Fibroblast of lung (primary cell): ENCODE data around the gene MT1X. TPM values are rescaled to one million over a fixed set of nuclear protein-coding genes. Genes with fewer than 3 reads are reported as not detected.

Experiments used
- DNase-seq, 2 donors: peaks; one replicate each; pipeline versions ENCODE4 v3.0.0 to v3.0.0-alpha.2; 2010; ENCODE audit warnings: low read depth in 2 of 2
- H2AFZ ChIP-seq: 2 replicates; pipeline ENCODE4 v1.5.1; 2012; ENCODE audit warnings: low read length, control low read depth, inconsistent platforms
- H3K27ac ChIP-seq: 2 replicates; pipeline ENCODE4 v1.5.1; 2011; ENCODE audit warnings: low read length, control low read depth; ENCODE audit not compliant: insufficient read depth
- H3K27me3 ChIP-seq: 2 replicates; pipeline ENCODE4 v1.5.1; 2011; ENCODE audit warnings: mild to moderate bottlenecking, low read length; ENCODE audit not compliant: control insufficient read depth, insufficient read depth
- H3K36me3 ChIP-seq: 2 replicates; pipeline ENCODE4 v1.5.1; 2011; ENCODE audit warnings: low read length; ENCODE audit not compliant: control insufficient read depth, insufficient read depth
- H3K4me1 ChIP-seq: 2 replicates; pipeline ENCODE4 v1.5.1; 2011; ENCODE audit warnings: low read length; ENCODE audit not compliant: control insufficient read depth, insufficient read depth; ENCODE audit errors: extremely low read depth
- H3K4me2 ChIP-seq: 2 replicates; pipeline ENCODE4 v1.5.1; 2011; ENCODE audit warnings: low read length, control low read depth; ENCODE audit not compliant: insufficient read depth; ENCODE audit errors: extremely low read depth
- H3K4me3 ChIP-seq, 4 experiments: fragments of 200-600 bp in 1 of 4; sonication (generic) in 1 of 4; replicated peaks in 1 of 4; 2 replicates each; pipeline ENCODE4 v1.5.1; 2011 to 2016; ENCODE audit warnings: low read length in 4 of 4, low read depth in 3 of 4, mild to moderate bottlenecking in 3 of 4, control low read depth in 2 of 4, inconsistent platforms in 1 of 4, mixed read lengths in 1 of 4; ENCODE audit not compliant: insufficient read depth in 1 of 4; ENCODE audit errors: control extremely low read depth in 1 of 4
- H3K79me2 ChIP-seq: 2 replicates; pipeline ENCODE4 v1.5.1; 2012; ENCODE audit warnings: mild to moderate bottlenecking, low read length, inconsistent platforms; ENCODE audit not compliant: control insufficient read depth, insufficient read depth
- H3K9ac ChIP-seq: 2 replicates; pipeline ENCODE4 v1.5.1; 2011; ENCODE audit warnings: mild to moderate bottlenecking, low read length, control low read depth; ENCODE audit not compliant: insufficient read depth
- H3K9me3 ChIP-seq: 2 replicates; pipeline ENCODE4 v1.5.1; 2012; ENCODE audit warnings: low read depth, low read length; ENCODE audit not compliant: control insufficient read depth, insufficient read depth
- H4K20me1 ChIP-seq: 2 replicates; pipeline ENCODE4 v1.5.1; 2011; ENCODE audit warnings: low read length; ENCODE audit not compliant: control insufficient read depth, insufficient read depth; ENCODE audit errors: extremely low read depth
- CTCF ChIP-seq, 2 donors: IDR thresholded peaks in 1 of 2; conservative IDR thresholded peaks in 1 of 2; 1 replicate in 1 of 2; 2 replicates in 1 of 2; pipeline ENCODE4 v1.5.1; 2011 to 2012; ENCODE audit warnings: low read length in 2 of 2, control low read depth in 1 of 2, inconsistent platforms in 1 of 2, low read depth in 1 of 2, mild to moderate bottlenecking in 1 of 2
- EZH2 ChIP-seq: IDR thresholded peaks from 2 replicates; pipeline ENCODE4 v1.5.1; 2012; ENCODE audit warnings: low read length, control low read depth, mild to moderate bottlenecking; ENCODE audit errors: missing control alignments
- polyA plus RNA-seq, 2 donors: library from polyadenylated mRNA; depleted of rRNA in 1 of 2; stranded (reverse) in 1 of 2; unstranded in 1 of 2; fragments of >200 nt; gene quantifications; 2 replicates each; pipeline ENCODE4 v1.2.1, GENCODE V29; 2011 to 2012; ENCODE audit warnings: missing spikeins in 1 of 2
- total RNA-seq: library from RNA; depleted of rRNA; stranded (reverse); fragments of >200 nt; gene quantifications from 2 replicates; pipeline ENCODE4 v1.2.1, GENCODE V29; 2014

The MT1X gene
- total and polyA plus RNA-seq, 2 donors (not counting 1 experiment from before 2014, with no cell fraction given): 137 to 242 TPM

- TF ChIP-seq EZH2 (no peak), CTCF (conservative IDR thresholded peaks at IDR 0.05 in 1 of 2, IDR thresholded peaks at IDR 0.05 in 1 of 2; ENCODE audit: low read depth in 1 of 2, low read length in 2 of 2) (no peak)
- no peaks in the 10 kb centered on the region for H4K20me1 ChIP-seq
- no peak overlapping the region for H3K4me2 ChIP-seq
- H3K36me3 ChIP-seq: no peaks in the 10 kb centered on the region
- H3K27me3 ChIP-seq: no peaks in the 10 kb centered on the region
- peaks cover 4% of the 10 kb centered on the region for H3K4me1 ChIP-seq
- no peak overlapping the region for H3K9ac ChIP-seq
- H3K27ac ChIP-seq: no peak overlapping the region
- no peak overlapping the region for H2AFZ ChIP-seq
- H3K9me3 ChIP-seq: no peaks in the 10 kb centered on the region
- H3K4me3 ChIP-seq: no peak overlapping the region
- DNase-seq: peak in 1 of 2 donors; percentile 70
- no peaks in the 10 kb centered on the region for H3K79me2 ChIP-seq
Measured at GRCh38 chr16:56700195-56700594, 17.9 kb downstream of the MT1X start.

- H3K9me3 ChIP-seq: no peaks in the 10 kb centered on the region
- no peak for TF ChIP-seq CTCF (conservative IDR thresholded peaks at IDR 0.05 in 1 of 2, IDR thresholded peaks at IDR 0.05 in 1 of 2; ENCODE audit: low read depth in 1 of 2, low read length in 2 of 2)
- TF ChIP-seq EZH2: no peak
- H3K9ac ChIP-seq: no peak overlapping the region
- H4K20me1 ChIP-seq: no peaks in the 10 kb centered on the region
- no peak overlapping the region for H3K4me3 ChIP-seq
- peaks cover 4% of the 10 kb centered on the region for H3K4me1 ChIP-seq
- no peaks in the 10 kb centered on the region for H3K79me2 ChIP-seq
- no peak overlapping the region for H2AFZ ChIP-seq
- no peak overlapping the region for H3K4me2 ChIP-seq
- H3K27ac ChIP-seq: no peak overlapping the region
- no peaks in the 10 kb centered on the region for H3K36me3 ChIP-seq
- H3K27me3 ChIP-seq: no peaks in the 10 kb centered on the region
- DNase-seq: no peak
Measured at GRCh38 chr16:56700631-56701030, 18.4 kb downstream of the MT1X start.

GRCh38 chr16:56701534-56701933 lies 19.3 kb downstream of the MT1X start:
- peaks cover 4% of the 10 kb centered on the region for H3K4me1 ChIP-seq
- no peaks in the 10 kb centered on the region for H3K36me3 ChIP-seq
- H3K9me3 ChIP-seq: no peaks in the 10 kb centered on the region
- TF ChIP-seq EZH2 (no peak), CTCF (conservative IDR thresholded peaks at IDR 0.05 in 1 of 2, IDR thresholded peaks at IDR 0.05 in 1 of 2; ENCODE audit: low read depth in 1 of 2, low read length in 2 of 2) (no peak)
- H4K20me1 ChIP-seq: no peaks in the 10 kb centered on the region
- H3K9ac ChIP-seq: no peak overlapping the region
- no peaks in the 10 kb centered on the region for H3K79me2 ChIP-seq
- no peaks in the 10 kb centered on the region for H3K27me3 ChIP-seq
- H3K27ac ChIP-seq: no peak overlapping the region
- no peak overlapping the region for H3K4me3 ChIP-seq
- DNase-seq: no peak
- no peak overlapping the region for H3K4me2 ChIP-seq
- peak overlapping the region; percentile 62 for H2AFZ ChIP-seq
